ENCODE measurements around the gene RPS19BP1.

RPS19BP1 gene

DNA sequence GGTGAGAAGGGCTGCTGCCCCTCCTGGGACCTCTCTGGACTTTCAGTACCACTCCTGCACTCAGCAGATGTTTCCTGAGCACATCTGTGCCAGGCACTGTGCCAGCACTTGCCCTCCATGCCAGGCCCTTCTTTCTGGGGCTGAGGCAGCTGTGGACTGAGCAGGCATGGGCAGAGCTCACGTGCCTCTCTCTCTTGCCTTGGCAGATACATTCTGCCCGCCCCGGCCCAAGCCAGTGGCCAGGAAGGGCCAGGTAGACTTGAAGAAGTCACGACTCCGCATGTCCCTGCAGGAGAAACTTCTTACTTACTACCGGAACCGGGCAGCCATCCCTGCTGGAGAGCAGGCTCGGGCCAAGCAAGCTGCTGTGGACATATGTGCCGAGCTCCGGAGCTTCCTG is 20.5 kb downstream of the RPS19BP1 start:
- H3K9me3 ChIP-seq (ENCODE audit: insufficient read depth, low read length), result no peaks in the 10 kb centered on the region
- H3K4me3 ChIP-seq (ENCODE audit: insufficient read depth, low read length, poor library complexity, severe bottlenecking), result no peak overlapping the region
- peaks cover 18% of the 10 kb centered on the region; the same call in 1 of the 2 replicates for H3K36me3 ChIP-seq (ENCODE audit: low read length)
- H3K79me2 ChIP-seq (ENCODE audit: insufficient read depth, low read length), result peaks cover 35% of the 10 kb centered on the region
- H3F3A ChIP-seq (ENCODE audit: insufficient read depth), result peaks cover 5% of the 10 kb centered on the region; the same call in 1 of the 2 replicates
- no peaks in the 10 kb centered on the region for H3K9me2 ChIP-seq (replicated peaks; ENCODE audit: insufficient read depth, low read length)
- no peak overlapping the region for H3K9ac ChIP-seq (ENCODE audit: low read length)
- no peak overlapping the region for H3K4me2 ChIP-seq (ENCODE audit: low read depth, low read length, poor library complexity, severe bottlenecking)
- no peaks in the 10 kb centered on the region for H3K27me3 ChIP-seq (ENCODE audit: low read length)
- no peak overlapping the region for H2AFZ ChIP-seq (ENCODE audit: low read depth, low read length, severe bottlenecking)
- no peak for TF ChIP-seq EZH2phosphoT487 (conservative IDR thresholded peaks at IDR 0.05; ENCODE audit: low read length)
- TF ChIP-seq, protein P1, sequence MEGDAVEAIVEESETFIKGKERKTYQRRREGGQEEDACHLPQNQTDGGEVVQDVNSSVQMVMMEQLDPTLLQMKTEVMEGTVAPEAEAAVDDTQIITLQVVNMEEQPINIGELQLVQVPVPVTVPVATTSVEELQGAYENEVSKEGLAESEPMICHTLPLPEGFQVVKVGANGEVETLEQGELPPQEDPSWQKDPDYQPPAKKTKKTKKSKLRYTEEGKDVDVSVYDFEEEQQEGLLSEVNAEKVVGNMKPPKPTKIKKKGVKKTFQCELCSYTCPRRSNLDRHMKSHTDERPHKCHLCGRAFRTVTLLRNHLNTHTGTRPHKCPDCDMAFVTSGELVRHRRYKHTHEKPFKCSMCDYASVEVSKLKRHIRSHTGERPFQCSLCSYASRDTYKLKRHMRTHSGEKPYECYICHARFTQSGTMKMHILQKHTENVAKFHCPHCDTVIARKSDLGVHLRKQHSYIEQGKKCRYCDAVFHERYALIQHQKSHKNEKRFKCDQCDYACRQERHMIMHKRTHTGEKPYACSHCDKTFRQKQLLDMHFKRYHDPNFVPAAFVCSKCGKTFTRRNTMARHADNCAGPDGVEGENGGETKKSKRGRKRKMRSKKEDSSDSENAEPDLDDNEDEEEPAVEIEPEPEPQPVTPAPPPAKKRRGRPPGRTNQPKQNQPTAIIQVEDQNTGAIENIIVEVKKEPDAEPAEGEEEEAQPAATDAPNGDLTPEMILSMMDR (IDR thresholded peaks at IDR 0.05; ENCODE audit: insufficient read depth, low read length, poor library complexity, severe bottlenecking), result no peak
- H4K20me1 ChIP-seq (ENCODE audit: low read depth, low read length), result no peaks in the 10 kb centered on the region; the same call in 1 of the 2 replicates
- no peak overlapping the region for H3K27ac ChIP-seq (ENCODE audit: low read depth, low read length)

DNA sequence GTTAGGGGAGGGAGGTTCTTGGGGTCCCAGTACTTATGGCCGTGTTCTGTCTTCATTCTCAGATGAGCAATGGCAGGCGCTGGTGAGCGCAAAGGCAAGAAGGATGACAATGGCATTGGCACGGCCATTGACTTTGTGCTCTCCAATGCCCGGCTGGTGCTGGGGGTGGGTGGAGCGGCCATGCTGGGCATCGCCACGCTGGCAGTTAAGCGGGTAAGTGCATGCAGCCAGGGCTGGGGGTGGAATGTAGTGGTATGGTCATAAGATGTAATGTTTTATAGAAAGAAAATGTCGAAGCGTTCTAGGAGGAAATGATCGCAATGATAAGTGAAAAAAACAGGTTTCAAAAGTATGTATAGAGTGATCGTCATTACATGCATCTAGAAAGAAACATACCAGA is 21.3 kb downstream of the RPS19BP1 start:
- Histone ChIP-seq H2AFZ (ENCODE audit: low read depth, low read length, severe bottlenecking) (no peak overlapping the region), H3K79me2 (ENCODE audit: insufficient read depth, low read length) (peaks cover 42% of the 10 kb centered on the region), H3K27ac (ENCODE audit: low read depth, low read length) (no peak overlapping the region), H3K9me2 (replicated peaks; ENCODE audit: insufficient read depth, low read length) (no peaks in the 10 kb centered on the region), H3F3A (ENCODE audit: insufficient read depth) (no peaks in the 10 kb centered on the region), H3K36me3 (ENCODE audit: low read length) (peaks cover 18% of the 10 kb centered on the region; the same call in 1 of the 2 replicates), H3K9me3 (ENCODE audit: insufficient read depth, low read length) (no peaks in the 10 kb centered on the region), H3K9ac (ENCODE audit: low read length) (no peak overlapping the region), H4K20me1 (ENCODE audit: low read depth, low read length) (no peaks in the 10 kb centered on the region; the same call in 1 of the 2 replicates), H3K4me3 (ENCODE audit: insufficient read depth, low read length, poor library complexity, severe bottlenecking) (no peak overlapping the region), H3K4me2 (ENCODE audit: low read depth, low read length, poor library complexity, severe bottlenecking) (no peak overlapping the region), H3K27me3 (ENCODE audit: low read length) (no peaks in the 10 kb centered on the region)
- TF ChIP-seq EZH2phosphoT487 (conservative IDR thresholded peaks at IDR 0.05; ENCODE audit: low read length), result no peak
- TF ChIP-seq, protein P1 (IDR thresholded peaks at IDR 0.05; ENCODE audit: insufficient read depth, low read length, poor library complexity, severe bottlenecking), result no peak

DNA sequence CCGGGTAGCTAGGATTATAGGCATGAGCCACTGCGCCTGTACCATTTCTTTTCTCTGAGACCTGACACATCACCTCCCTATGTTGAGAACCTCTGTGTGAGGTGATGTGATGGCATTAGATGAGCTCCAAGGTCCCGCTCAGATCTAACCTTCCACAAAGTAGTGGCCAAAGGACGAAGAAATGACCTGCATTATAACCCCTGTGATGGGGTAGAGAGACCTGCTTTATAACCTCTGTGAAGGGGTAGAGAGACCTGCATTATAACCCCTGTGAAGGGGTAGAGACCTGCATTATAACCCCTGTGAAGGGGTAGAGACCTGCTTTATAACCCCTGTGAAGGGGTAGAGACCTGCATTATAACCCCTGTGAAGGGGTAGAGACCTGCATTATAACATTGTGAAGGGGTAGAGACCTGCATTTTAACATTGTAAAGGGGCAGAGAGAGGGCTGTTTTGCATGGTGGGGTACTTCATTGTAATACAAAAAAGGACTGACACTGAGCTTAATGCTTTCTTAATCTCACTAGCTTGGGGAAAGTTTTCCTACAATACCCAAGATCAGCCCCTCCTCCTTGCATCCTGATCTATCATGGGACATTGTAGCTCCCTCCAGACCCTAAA is 21.9 kb downstream of the RPS19BP1 start:
- peaks cover 48% of the 10 kb centered on the region for H3K79me2 ChIP-seq (ENCODE audit: insufficient read depth, low read length)
- no peaks in the 10 kb centered on the region for H3K9me2 ChIP-seq (replicated peaks; ENCODE audit: insufficient read depth, low read length)
- TF ChIP-seq, protein P1 (IDR thresholded peaks at IDR 0.05; ENCODE audit: insufficient read depth, low read length, poor library complexity, severe bottlenecking), result no peak
- no peak for TF ChIP-seq EZH2phosphoT487 (conservative IDR thresholded peaks at IDR 0.05; ENCODE audit: low read length)
- H3K9ac ChIP-seq (ENCODE audit: low read length), result no peak overlapping the region
- no peak overlapping the region for H3K4me2 ChIP-seq (ENCODE audit: low read depth, low read length, poor library complexity, severe bottlenecking)
- no peaks in the 10 kb centered on the region; the same call in 1 of the 2 replicates for H4K20me1 ChIP-seq (ENCODE audit: low read depth, low read length)
- H3K4me3 ChIP-seq (ENCODE audit: insufficient read depth, low read length, poor library complexity, severe bottlenecking), result no peak overlapping the region
- no peak overlapping the region for H3K27ac ChIP-seq (ENCODE audit: low read depth, low read length)
- H3K36me3 ChIP-seq (ENCODE audit: low read length), result peaks cover 18% of the 10 kb centered on the region; the same call in 1 of the 2 replicates
- H2AFZ ChIP-seq (ENCODE audit: low read depth, low read length, severe bottlenecking), result no peak overlapping the region
- H3F3A ChIP-seq (ENCODE audit: insufficient read depth), result no peaks in the 10 kb centered on the region
- no peaks in the 10 kb centered on the region for H3K9me3 ChIP-seq (ENCODE audit: insufficient read depth, low read length)
- no peaks in the 10 kb centered on the region for H3K27me3 ChIP-seq (ENCODE audit: low read length)
